Psoas muscle (tissue), 8 donors: ENCODE data around the gene CUTA. TPM values are rescaled to one million over a fixed set of nuclear protein-coding genes. Genes with fewer than 3 reads are reported as not detected.

Experiments used
- ATAC-seq, 4 donors: fragments of 200-7000 bp; cut with Tn5 transposase; one replicate each; pipeline ENCODE4 v1.9.1; 2020; ENCODE audit warnings: moderate library complexity in 3 of 4, mild to moderate bottlenecking in 2 of 4
- DNase-seq, 2 donors: peaks; one replicate each; pipeline ENCODE4 v3.0.0-alpha.2; 2020
- H3K27ac ChIP-seq: fragments of 200-600 bp; one replicate; pipeline ENCODE4 v1.8.0; 2022
- H3K27me3 ChIP-seq, 3 donors: fragments of 200-600 bp in 1 of 3; one replicate each; pipeline versions ENCODE4 v1.6.1 to v1.8.0; 2013 to 2022; ENCODE audit warnings: low read length in 2 of 3, mild to moderate bottlenecking in 2 of 3, moderate library complexity in 1 of 3; ENCODE audit not compliant: insufficient read depth in 3 of 3
- H3K36me3 ChIP-seq, 2 donors: fragments of 200-600 bp in 1 of 2; one replicate each; pipeline versions ENCODE4 v1.6.1 to v1.8.0; 2013 to 2022; ENCODE audit warnings: low read depth in 1 of 2, mild to moderate bottlenecking in 1 of 2, moderate library complexity in 1 of 2; ENCODE audit not compliant: insufficient read depth in 1 of 2
- H3K4me1 ChIP-seq: fragments of 200-600 bp; one replicate; pipeline ENCODE4 v1.8.0; 2022
- H3K4me3 ChIP-seq: fragments of 200-600 bp; one replicate; pipeline ENCODE4 v1.8.0; 2022; ENCODE audit warnings: mild to moderate bottlenecking
- H3K9me3 ChIP-seq: fragments of 200-600 bp; one replicate; pipeline ENCODE4 v1.8.0; 2022
- CTCF ChIP-seq: fragments of 200-600 bp; IDR thresholded peaks from one replicate; pipeline ENCODE4 v1.8.0; 2022; ENCODE audit warnings: antibody characterized with exemption
- WGBS, 3 donors: extraction: QIAGEN DNeasy Blood & Tissue Kit; methylation state at CpG; one replicate each; pipeline versions ENCODE4 v1.1.6 to v1.1.7; 2013; 5-methylcytosine and 5-hydroxymethylcytosine counted together
- intact Hi-C, 2 donors: fragments of 100-400 bp; cut with DNase I; formaldehyde crosslinking; loops; one replicate each; pipeline versions ENCODE4 v1.11.0 to v1.14.2; 2022
- polyA plus RNA-seq, 3 donors: library from polyadenylated mRNA; stranded (reverse); fragments of 200-250 nt; gene quantifications; one replicate each; pipeline ENCODE4 v1.2.3, GENCODE V29; 2013
- total RNA-seq, 4 donors: library from RNA; stranded (reverse); fragmentation: NEBNext Ultra II Directional in 2 of 4; extraction: Animal tissue kit (Norgen Biotek cat#: 25700) in 2 of 4; gene quantifications; one replicate each; pipeline versions ENCODE4 v1.2.1 to v1.2.4, GENCODE V29; 2021 to 2023
- donor health status: healthy with polysubstance abuse.
- donor health status: DM: no; HTN: no; CAD: no; lungs with moderate emphysema.
- donor health status: Bipolar disorder and iron deficiency.
- donor health status: healthy.
- donor health status: DM: yes; HTN: yes; CAD: no.
- donor health status: DM: no; HTN: no; CAD: no.
- donor health status: DM: no; HTN: no; CAD: no.
- donor health status: DM: yes; HTN: yes; CAD: no.

The CUTA gene
- total and polyA plus RNA-seq, 7 donors: 75.4 to 126 (median 102) TPM

- DNase-seq (no peak), ATAC-seq (no peak)
- 86 to 93% (median 88%) methylated on average over 8 of the region's 8 CpGs for WGBS, 3 donors
- Histone ChIP-seq H3K4me1 (no peaks in the 10 kb centered on the region), H3K36me3 (peaks cover 0 to 19% of the 10 kb centered on the region in 2 donors), H3K4me3 (no peak overlapping the region), H3K9me3 (no peaks in the 10 kb centered on the region), H3K27ac (no peak overlapping the region), H3K27me3 (no peaks in the 10 kb centered on the region)
- intact Hi-C loops: no loop called here
- no peak for TF ChIP-seq CTCF
Measured at GRCh38 chr6:33442283-33442682, 24.4 kb upstream of the CUTA start.

GRCh38 chr6:33441457-33441856 lies 23.6 kb upstream of the CUTA start:
- intact Hi-C loops: no loop called here
- Histone ChIP-seq H3K9me3 (no peaks in the 10 kb centered on the region), H3K27ac (no peak overlapping the region), H3K27me3 (no peaks in the 10 kb centered on the region), H3K4me1 (no peaks in the 10 kb centered on the region), H3K36me3 (peaks cover 0 to 27% of the 10 kb centered on the region in 2 donors), H3K4me3 (no peak overlapping the region)
- ATAC-seq (no peak), DNase-seq (no peak)
- WGBS, 3 donors: 92 to 94% (median 93%) methylated on average over 9 of the region's 9 CpGs
- TF ChIP-seq CTCF: no peak

GRCh38 chr6:33440649-33441309 lies 22.9 kb upstream of the CUTA start:
- TF ChIP-seq CTCF: no peak
- WGBS, 3 donors: 80 to 85% (median 80%) methylated on average over 19 of the region's 19 CpGs
- Histone ChIP-seq H3K4me3 (no peak overlapping the region), H3K27me3 (no peaks in the 10 kb centered on the region), H3K36me3 (peaks cover 0 to 30% of the 10 kb centered on the region in 2 donors), H3K4me1 (no peaks in the 10 kb centered on the region), H3K27ac (no peak overlapping the region), H3K9me3 (no peaks in the 10 kb centered on the region)
- intact Hi-C loops: no loop called here
- ATAC-seq (no peak), DNase-seq (no peak)

GRCh38 chr6:33439956-33440648 lies 22.2 kb upstream of the CUTA start:
- Histone ChIP-seq H3K36me3 (peaks cover 0 to 35% of the 10 kb centered on the region in 2 donors), H3K4me1 (no peaks in the 10 kb centered on the region), H3K27me3 (no peaks in the 10 kb centered on the region), H3K9me3 (no peaks in the 10 kb centered on the region), H3K4me3 (no peak overlapping the region), H3K27ac (no peak overlapping the region)
- WGBS, 3 donors: 69 to 71% (median 71%) methylated on average over 8 to 9 of the region's 9 CpGs
- ATAC-seq (no peak), DNase-seq (no peak)
- intact Hi-C loops: no loop called here
- no peak for TF ChIP-seq CTCF
